Fibroblast of the aortic adventitia (primary cell): ENCODE data around the gene PNMA8B. TPM values are rescaled to one million over a fixed set of nuclear protein-coding genes. Genes with fewer than 3 reads are reported as not detected.

Source experiments
- DNase-seq: peaks from one replicate; pipeline ENCODE4 v3.0.0-alpha.2; 2010; ENCODE audit warnings: low read depth
- H3K4me3 ChIP-seq: 2 replicates; pipeline ENCODE4 v1.5.1; 2011; ENCODE audit warnings: low read depth, mild to moderate bottlenecking, control low read depth, low read length, moderate library complexity
- total RNA-seq: library from RNA; depleted of rRNA; stranded (reverse); fragments of >200 nt; gene quantifications from 2 replicates; pipeline ENCODE4 v1.2.3, GENCODE V29; 2012; ENCODE audit warnings: low replicate concordance
- TF ChIP-seq, protein P1 (sequence below): IDR thresholded peaks from 2 replicates; pipeline ENCODE4 v1.5.1; 2011; ENCODE audit warnings: mild to moderate bottlenecking, low read length, control low read depth, inconsistent platforms; ENCODE audit not compliant: insufficient read depth

Gene PNMA8B, protein sequence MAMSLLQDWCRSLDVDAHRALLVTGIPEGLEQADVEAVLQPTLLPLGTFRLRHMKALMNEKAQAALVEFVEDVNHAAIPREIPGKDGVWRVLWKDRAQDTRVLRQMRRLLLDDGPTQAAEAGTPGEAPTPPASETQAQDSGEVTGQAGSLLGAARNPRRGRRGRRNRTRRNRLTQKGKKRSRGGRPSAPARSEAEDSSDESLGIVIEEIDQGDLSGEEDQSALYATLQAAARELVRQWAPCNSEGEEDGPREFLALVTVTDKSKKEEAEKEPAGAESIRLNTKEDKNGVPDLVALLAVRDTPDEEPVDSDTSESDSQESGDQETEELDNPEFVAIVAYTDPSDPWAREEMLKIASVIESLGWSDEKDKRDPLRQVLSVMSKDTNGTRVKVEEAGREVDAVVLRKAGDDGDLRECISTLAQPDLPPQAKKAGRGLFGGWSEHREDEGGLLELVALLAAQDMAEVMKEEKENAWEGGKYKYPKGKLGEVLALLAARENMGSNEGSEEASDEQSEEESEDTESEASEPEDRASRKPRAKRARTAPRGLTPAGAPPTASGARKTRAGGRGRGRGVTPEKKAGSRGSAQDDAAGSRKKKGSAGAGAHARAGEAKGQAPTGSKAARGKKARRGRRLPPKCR
- total RNA-seq: 1.6 and 6.3 TPM in 2 replicates

DNA sequence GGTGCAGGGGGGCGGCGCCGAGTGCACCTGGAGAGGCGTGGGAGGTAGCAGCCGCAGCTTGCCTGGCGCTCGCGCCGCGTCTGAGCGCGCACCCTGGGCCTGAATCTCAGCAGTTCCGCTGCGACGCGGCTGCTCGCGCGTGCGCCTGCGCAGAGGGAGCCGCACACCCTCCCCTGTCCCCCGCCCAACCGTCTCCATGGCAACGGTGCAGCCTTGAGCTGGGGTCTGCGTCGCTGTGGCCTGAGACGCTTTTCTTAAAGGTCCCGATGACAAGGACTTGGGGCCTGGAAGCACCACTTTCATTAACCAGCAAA is at the start of gene PNMA8B:
PNMA8B (minus strand) TSS at position 82 of the 314 bp plus-strand sequence. CDS start 402 bp downstream, outside the sequence.
- H3K4me3 ChIP-seq: peak within 1 kb of the TSS; percentile 46
- TF ChIP-seq, protein P1, sequence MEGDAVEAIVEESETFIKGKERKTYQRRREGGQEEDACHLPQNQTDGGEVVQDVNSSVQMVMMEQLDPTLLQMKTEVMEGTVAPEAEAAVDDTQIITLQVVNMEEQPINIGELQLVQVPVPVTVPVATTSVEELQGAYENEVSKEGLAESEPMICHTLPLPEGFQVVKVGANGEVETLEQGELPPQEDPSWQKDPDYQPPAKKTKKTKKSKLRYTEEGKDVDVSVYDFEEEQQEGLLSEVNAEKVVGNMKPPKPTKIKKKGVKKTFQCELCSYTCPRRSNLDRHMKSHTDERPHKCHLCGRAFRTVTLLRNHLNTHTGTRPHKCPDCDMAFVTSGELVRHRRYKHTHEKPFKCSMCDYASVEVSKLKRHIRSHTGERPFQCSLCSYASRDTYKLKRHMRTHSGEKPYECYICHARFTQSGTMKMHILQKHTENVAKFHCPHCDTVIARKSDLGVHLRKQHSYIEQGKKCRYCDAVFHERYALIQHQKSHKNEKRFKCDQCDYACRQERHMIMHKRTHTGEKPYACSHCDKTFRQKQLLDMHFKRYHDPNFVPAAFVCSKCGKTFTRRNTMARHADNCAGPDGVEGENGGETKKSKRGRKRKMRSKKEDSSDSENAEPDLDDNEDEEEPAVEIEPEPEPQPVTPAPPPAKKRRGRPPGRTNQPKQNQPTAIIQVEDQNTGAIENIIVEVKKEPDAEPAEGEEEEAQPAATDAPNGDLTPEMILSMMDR: no peak
- peak; percentile 35 for DNase-seq

DNA sequence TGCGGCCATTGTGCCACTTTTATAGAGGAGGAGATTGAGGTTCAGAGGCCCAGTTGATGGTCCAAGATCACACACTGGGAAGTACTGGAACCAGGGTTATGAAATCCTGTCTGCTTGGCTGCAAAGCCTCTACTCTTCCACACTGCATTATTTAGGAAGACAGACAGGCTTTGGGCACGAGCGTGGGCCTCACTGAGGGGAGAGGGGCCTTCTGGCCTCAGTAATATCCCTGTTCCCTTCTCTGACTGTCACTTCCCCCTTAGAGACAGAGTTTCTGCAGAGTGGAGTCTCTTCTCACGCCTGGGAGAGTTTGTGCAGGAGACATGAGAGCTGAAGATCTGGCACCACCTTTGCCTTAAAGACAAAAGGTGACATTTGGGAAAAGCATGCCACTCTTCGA is 49.0 kb upstream of the PNMA8B start:
- DNase-seq: no peak
- no peak overlapping the region for H3K4me3 ChIP-seq
- TF ChIP-seq, protein P1: no peak

DNA sequence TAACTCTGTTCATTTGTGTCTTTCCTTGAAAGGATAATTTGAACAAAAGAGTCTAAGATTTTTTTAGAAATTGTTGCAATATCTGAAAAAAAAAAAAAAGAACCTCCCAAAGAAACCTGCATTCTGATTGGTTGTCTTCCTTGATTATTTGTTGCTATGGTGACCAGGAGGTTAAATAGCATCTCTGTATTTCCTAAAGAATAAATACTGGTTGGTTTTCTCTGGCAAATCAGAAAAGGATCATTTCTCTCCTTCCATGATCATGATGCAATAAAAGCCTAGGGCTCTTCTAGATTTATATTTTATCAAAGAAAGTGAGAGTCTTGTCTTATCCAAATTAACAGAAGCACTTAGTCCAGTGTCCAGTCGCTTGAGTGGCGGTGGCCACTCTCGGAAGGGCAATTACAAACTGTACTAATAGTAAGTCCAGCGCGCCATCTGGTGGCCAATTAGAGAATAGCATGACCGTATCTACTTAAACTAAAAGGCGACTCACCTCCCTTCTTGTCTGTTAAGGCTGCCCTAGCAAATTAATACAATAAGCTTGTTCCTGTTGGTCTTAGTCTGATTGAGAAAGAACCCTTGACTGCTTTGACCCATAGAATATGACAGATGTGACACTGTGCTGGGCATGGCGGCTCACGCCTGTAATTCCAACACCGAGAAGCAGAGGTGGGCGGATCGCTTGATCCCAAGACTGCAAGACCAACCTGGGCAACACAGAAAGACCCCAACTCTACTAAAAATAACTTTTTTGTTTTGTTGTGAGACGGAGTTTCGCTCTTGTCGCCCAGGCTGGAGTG is 47.0 kb upstream of the PNMA8B start:
- TF ChIP-seq, protein P1: peak; percentile 73
- H3K4me3 ChIP-seq: no peak overlapping the region
- peak; percentile 93 for DNase-seq

DNA sequence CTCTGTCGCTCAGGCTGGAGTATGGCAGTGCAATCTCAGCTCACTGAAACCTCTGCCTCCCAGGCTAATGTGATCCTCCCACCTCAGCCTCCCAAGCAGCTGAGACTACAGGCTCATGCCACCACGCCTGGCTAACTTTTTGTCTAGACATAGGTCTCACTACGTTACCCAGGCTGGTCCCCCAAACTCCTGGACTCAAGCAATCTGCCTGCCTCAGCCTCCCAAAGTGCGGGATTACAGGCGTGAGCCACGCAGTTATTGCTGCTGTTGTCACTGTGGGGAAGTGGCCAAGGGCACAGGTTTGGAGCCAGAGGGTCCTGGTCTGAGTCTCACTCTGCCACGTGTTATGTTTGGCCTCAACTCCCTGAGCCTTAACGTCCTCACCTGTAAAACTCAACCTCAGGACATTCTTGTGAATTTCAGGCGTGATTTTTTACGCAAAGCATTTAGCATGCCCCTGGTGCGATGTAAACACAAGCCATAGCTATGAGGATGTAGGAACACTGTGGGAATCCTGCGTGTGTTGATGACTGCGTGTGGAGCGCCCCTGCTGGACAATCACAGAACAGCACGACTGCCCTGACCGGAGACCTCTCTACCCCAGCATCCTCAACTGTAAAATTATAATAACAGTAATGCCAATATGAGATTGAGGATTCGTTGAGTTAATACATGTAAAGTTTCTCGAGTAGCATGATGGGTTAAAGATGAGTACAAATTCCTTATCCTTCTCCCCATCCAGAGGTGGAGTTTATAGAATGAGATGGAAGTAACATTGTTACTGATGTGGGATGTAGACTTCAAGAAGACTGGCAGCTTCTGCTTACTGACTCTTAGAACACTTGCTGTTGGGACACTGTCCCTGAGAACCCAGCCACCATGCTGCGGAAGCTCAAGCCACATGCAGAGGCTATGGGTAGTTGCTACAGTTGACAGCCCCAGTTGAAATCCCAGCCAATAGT is 41.8 kb upstream of the PNMA8B start:
- H3K4me3 ChIP-seq: no peak overlapping the region
- TF ChIP-seq, protein P1: peak; percentile 92
- DNase-seq: peak; percentile 45

DNA sequence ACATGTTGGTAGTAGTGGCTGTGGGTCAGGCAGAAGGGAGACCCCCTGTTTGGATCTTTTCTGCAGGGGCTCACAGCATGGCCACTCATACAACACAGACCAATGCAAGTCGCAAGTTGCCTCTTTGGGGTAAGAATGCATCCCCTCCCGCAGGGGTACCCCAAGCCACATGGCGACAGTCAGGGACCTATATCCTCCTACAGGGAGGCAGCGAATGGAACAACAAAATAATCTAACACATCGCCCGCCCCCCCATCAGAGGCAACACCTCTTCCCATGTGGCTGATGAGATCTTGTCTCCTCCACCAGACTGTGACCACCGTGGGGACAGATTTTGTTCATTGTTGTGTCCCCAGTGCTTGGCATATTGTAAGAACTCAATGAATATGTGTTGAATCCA is 40.7 kb upstream of the PNMA8B start:
- H3K4me3 ChIP-seq: no peak overlapping the region
- TF ChIP-seq, protein P1: no peak
- no peak for DNase-seq

DNA sequence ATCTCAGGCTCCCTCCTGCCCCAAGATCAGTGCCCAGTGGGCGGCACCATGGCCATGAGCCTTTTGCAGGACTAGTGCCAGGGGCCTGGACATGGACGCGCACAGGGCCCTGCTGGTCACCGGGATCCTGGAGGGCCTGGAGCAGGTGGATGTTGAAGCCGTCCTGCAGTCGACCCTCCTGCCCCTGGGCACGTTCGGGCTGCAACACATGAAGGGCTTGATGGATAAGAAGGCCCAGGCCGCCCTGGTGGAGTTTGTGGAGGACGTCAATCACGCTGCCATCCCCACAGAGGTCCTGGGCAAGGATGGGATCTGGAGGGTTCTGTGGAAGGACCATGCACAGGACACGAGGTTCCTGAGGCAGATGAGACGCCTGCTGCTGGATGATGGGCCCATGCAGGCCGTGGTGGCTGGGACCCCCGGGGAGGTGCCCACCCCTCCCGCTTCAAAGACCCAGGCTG is 38.0 kb upstream of the PNMA8B start:
- TF ChIP-seq, protein P1: no peak

More for the DNA sequence above, 38.0 kb upstream of the PNMA8B start:
- no peak for DNase-seq
- no peak overlapping the region for H3K4me3 ChIP-seq
